Measurements from ENCODE around the gene SUSD4.

The SUSD4 gene

DNA sequence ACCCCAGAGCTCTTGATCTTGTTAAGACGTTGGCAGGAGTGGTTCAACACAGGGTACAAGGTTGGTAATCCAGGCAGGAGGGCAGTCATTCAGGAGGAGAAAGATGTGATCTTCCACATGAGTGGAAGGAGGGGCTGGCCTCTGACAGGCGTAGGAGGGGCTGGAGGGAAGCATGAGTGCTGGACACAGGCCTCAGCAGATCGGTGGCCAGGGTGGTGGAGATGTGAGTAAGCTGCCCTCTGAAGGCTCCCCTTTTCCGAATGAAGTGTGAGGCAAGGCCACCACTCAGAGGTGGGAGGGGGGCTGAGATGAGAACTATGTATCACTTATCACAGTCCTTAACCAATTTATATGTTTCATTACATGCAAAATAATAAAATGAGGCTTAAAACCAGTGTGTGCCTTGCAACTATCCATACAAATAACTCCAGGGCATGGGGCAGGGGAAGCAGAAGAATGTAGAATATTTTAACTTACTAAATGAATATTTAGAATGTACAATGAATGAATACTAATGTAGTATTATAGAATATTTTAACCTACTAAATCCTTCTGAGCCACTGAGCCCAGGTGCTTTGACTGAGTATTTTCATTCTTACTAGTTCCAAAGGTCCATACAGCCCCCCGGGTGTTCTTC lies 117.4 kb downstream of the SUSD4 start:
- no peak for DNase-seq

DNA sequence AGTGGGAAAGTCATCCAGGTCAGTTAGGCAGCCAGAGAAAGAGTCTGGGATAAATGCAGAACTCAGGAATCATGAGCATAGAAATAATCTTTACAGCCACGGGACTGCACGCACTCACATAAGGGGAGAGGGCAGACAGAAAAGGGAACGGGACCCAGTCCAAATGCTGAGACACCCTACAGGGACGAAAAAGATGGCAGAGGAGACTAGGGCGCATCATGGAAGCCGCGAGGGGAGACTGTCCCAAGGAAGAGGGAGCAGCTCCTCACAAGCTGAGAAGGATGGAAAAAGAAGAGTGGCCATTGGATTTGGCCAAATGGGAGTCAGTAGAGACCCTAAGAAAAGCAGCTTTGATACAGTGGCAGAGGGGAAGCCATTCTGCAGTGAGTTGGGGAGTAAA lies 118.0 kb downstream of the SUSD4 start:
- DNase-seq = no peak

GRCh38 chr1:223245411-223245810 lies 118.6 kb downstream of the SUSD4 start:
- no peak for DNase-seq

DNA sequence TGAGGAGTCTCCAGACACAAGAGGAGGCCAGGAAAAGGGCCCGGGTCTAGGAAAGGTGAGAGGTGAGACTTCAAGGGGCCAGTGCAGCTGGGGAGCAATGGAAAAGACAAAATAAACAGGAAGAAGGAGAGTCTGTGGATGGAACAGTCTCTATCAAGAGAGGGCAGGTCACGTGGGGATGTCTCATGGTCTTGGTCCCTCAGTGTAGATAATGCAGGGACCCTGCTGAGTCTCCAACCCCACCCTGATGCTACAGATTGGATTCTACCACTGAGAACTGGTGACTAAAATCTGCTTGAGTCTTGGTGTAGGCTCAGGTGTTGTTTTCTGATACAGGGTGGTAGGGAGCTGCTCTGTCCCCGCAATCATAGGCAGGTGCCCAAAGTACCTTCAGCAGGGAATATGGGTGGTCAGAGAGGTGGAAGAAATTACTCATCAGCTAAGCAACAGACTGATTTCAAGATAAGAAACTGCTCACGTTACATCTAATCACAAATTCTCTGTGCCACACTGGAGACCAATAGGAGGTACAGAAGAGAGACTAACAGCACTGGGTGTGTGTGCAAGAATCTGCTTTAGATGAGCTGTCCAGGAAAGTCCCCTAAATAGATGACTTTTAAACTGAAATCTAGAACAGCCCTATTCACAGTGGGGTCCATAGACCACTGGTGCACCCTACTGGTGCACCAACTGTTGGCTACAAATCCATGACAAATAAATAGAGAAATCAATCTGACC lies 119.4 kb downstream of the SUSD4 start:
- DNase-seq = no peak

DNA sequence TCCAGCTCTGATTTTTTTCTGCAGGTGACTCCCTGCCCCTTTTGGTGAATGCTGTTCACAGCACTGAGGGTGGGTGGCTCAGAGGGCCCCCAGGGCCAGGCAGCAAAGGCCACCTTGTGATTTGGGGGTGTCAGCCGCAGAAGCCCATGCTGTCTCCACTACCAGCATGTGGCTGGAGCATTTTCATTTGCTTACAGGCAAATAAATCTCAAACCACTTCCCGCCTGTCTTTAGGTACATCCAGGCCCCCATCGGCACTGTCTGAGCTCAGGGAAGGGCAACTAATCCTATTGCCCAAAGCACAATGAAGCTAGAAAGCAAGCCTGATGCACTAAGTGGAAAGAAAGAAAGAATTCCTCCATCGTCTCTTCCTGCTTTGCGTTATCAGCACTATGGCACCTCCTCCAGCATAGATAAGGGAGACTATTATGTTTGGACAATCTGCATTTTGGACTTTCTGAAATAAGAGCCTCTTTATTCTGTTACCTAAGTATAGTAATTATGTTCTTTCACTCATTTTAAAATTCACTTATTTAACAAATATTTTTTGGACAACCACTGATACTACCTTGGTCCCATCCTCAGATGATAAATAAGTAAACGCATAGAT lies 120.4 kb downstream of the SUSD4 start:
- no peak for DNase-seq

DNA sequence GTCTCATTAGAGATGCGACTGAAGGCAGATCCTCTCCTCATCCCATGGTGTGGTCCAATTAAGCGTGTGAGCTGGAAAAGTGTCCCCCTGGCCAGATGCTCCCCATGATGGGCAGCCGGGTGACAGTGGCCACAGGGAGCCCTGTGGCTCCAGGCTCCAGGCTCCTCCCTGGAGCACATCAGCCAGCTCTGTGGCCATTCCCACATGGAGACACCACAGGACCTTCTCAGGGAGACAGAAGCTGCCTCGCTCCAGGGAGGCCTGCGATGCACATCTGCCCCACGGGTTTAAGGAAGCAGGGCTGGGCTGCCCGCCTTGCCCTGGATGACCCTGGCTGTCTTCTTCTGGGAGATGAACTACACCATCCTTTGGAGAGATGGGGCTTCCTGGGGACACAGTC lies 121.0 kb downstream of the SUSD4 start:
- DNase-seq = no peak

- DNase-seq = no peak
Measured at GRCh38 chr1:223242382-223242955, 121.5 kb downstream of the SUSD4 start.

DNA sequence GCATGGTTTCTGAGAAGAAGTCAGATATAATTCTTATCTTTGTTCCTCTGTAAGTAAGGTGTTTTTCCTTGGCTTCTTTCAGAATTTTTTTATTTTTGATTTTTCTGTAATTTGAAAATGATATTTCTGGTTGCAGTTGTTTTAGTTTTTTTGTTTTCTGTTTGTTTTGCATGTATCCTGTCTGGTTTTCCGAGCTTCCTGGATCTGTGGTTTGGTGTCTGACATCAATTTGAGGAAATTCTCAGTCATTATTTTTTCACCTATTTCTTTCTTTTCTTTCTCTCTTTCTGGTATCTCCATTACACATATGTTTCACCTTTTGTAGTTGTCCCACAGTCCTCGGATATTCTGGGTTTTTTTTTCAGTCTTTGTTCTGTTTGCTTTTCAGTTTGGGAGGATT lies 123.9 kb downstream of the SUSD4 start:
- no peak for DNase-seq

DNA sequence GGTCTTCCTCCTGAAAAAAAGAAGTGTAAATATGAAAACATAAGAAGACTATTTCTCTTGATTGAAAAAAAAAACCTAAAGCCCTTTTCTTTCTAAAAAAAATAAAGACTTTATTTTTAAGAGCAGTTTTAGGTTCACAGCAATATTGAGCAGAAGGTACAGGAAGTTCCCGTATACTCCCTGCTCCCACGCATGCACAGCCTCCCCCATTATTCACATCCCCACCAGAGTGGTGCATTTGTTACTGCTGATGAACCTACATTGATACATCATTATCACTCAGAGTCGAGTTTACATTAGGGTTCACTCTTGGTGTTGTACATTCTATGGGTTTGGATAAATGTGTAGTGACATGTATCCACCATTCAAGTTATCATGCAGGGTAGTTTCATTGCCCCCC lies 128.9 kb downstream of the SUSD4 start:
- no peak for DNase-seq

DNA sequence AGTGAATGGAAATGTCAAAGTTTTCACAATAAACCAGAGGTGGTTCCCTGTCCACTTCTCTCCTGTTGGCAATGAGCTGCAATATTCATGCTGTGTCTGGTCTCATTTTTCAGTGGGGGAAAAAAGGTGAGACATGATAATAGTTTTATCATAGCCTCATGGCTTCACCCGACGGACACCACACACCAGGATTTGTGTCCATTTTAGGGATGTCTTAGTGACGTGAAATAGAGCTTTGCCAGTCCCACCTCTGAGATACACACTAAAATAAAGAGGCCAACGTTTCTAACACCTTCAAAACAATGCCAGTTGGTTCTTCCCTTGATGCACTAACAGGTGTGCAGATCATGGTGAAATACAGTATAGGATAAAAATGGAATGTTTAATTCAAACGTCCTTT lies 129.4 kb downstream of the SUSD4 start:
- no peak for DNase-seq

GRCh38 chr1:223234170-223234514 lies 129.8 kb downstream of the SUSD4 start:
- no peak for DNase-seq

DNA sequence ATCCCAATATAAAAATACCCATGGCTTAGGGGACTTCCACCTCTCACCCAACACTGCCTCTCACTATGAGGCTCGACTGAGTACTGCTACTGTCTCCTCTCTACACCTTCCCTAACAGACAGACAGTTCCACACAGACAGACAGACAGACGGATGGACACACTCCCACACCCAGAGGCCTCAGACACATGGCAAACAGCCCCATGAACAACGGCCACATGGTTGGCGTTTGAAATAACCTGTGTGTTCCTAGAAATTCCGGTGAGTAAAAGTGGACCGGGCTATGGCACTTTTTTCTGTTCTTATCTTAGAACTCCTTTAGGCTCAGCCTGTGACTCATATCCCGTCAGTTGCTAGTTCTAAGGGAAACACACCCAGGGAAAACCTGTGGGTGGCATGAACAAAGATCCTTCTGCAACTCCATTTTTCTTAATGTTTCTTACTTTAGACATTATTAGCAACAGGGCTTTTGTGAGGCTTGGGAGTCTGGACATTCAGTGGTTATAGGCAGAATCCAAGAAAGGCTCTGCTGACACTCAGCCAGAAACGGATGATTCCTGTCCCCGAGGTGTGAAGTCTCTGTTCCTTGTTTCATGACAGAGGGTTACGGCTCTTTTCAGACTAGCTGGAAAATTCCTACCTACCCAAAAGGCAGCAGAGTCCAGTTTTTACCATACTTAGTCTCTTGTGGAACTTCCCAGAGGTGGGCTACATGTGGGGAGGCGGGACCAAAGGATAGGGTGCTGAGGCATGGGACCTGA lies 130.4 kb downstream of the SUSD4 start:
- no peak for DNase-seq

- DNase-seq = no peak
Measured at GRCh38 chr1:223233019-223233409, 131.0 kb downstream of the SUSD4 start.

- DNase-seq = no peak
Measured at GRCh38 chr1:223231581-223231980, 132.4 kb downstream of the SUSD4 start.

- DNase-seq = no peak
Measured at GRCh38 chr1:223231011-223231572, 132.9 kb downstream of the SUSD4 start.

- DNase-seq = no peak
Measured at GRCh38 chr1:223230161-223230881, 133.7 kb downstream of the SUSD4 start.

GRCh38 chr1:223229756-223230155 lies 134.2 kb downstream of the SUSD4 start:
- no peak for DNase-seq

DNA sequence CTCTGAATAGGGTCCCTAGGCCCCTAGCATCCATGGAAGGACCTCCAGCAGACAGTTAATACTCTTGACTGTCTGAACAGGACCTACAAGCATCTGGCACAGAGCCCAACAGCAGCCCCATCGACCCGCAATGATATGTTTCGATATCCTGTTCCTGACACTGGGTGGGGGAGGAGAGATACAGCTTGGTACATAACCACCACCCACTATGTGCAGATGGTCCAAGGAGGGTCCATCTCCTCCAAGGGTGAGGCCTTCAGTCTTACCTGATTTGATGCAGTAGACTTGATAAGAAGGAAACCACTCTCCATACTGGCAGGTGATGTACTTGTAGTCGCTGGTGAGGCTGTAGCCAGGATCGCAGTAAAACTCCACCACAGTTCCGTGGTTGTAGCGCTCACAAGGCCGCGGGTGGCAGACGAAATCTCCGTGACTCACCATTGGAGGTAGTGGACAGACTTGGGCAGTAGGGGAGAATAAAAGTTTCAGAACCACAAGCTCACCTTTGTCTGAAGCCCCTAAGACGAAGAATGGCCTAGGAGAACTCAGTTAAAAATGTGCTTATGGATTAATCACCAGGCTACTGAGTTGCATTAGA lies 134.9 kb downstream of the SUSD4 start:
- DNase-seq = no peak

GRCh38 chr1:223228201-223228600 lies 135.8 kb downstream of the SUSD4 start:
- no peak for DNase-seq

- no peak for DNase-seq
Measured at GRCh38 chr1:223227486-223228196, 136.3 kb downstream of the SUSD4 start.

DNA sequence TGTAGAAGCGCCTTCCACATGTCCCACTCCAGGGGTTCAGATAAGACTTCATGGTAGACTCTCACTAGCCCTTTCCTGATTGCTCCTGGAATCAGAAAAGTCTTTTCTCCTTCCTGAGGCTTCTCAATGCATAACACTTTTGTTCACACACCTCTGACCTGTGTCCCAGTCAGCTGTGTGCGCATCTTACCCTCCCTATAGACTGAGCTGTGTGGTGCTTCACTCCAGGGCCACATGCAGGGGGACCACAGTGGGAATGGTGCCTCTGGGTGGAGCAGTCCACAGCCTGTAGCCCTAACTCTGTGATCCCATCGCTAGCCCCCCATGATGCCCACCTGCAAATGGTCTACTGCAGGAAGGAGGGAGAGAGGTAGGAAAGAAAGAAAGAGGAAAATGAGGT lies 136.9 kb downstream of the SUSD4 start:
- no peak for DNase-seq
